Activated T-helper 9 cell treated with anti-CD3 and anti-CD28 coated beads, Interleukin-2, amount 50 U/mL, for 16 hours (primary cell): Measurements from ENCODE around the gene PDZD2.
"Not testable (repeated sequence)": the region's sequence is repeated elsewhere in the genome, so short reads cannot be mapped to it uniquely, and the experiment has no call there.

Experiments
- DNase-seq: peaks from one replicate; pipeline ENCODE4 v3.0.0-alpha.2; 2020; ENCODE audit warnings: low read depth

Gene PDZD2

GRCh38 chr5:32043105-32043504, 404.2 kb downstream of the PDZD2 start:
- no peak for DNase-seq

GRCh38 chr5:32044434-32044833, 405.5 kb downstream of the PDZD2 start:
- DNase-seq: no peak

- no peak for DNase-seq
Observed at GRCh38 chr5:32044939-32045338, 406.0 kb downstream of the PDZD2 start.

GRCh38 chr5:32047056-32047455, 408.1 kb downstream of the PDZD2 start:
- DNase-seq: no peak

GRCh38 chr5:32051796-32052195, 412.9 kb downstream of the PDZD2 start:
- DNase-seq: no peak

GRCh38 chr5:32055891-32056866, 417.2 kb downstream of the PDZD2 start:
- no peak for DNase-seq

GRCh38 chr5:32057187-32058096, 418.5 kb downstream of the PDZD2 start:
- DNase-seq: no peak

- DNase-seq: no peak
Observed at GRCh38 chr5:32058101-32058500, 419.2 kb downstream of the PDZD2 start.

GRCh38 chr5:32058997-32059396, 420.1 kb downstream of the PDZD2 start:
- DNase-seq: no peak

GRCh38 chr5:32059761-32060530, 421.0 kb downstream of the PDZD2 start:
- DNase-seq: no peak

- no peak for DNase-seq
Observed at GRCh38 chr5:32061236-32061635, 422.3 kb downstream of the PDZD2 start.

- no peak for DNase-seq
Observed at GRCh38 chr5:32066448-32066847, 427.5 kb downstream of the PDZD2 start.

- DNase-seq: no peak
Observed at GRCh38 chr5:32067774-32068470, 429.0 kb downstream of the PDZD2 start.

- no peak for DNase-seq
Observed at GRCh38 chr5:32068561-32068960, 429.6 kb downstream of the PDZD2 start.

- no peak for DNase-seq
Observed at GRCh38 chr5:32069396-32069795, 430.5 kb downstream of the PDZD2 start.

GRCh38 chr5:32071351-32071944, 432.5 kb downstream of the PDZD2 start:
- no peak for DNase-seq

GRCh38 chr5:32072054-32072453, 433.1 kb downstream of the PDZD2 start:
- no peak for DNase-seq

- no peak for DNase-seq
Observed at GRCh38 chr5:32074401-32074800, 435.5 kb downstream of the PDZD2 start.

- no peak for DNase-seq
Observed at GRCh38 chr5:32076699-32077695, 438.1 kb downstream of the PDZD2 start.

GRCh38 chr5:32078855-32079254, 439.9 kb downstream of the PDZD2 start:
- DNase-seq: not testable (repeated sequence)
